HG03342 (cell line): ENCODE data around the gene INHBC.

Experiments used
- ATAC-seq: cut with Tn5 transposase; IDR thresholded peaks from one replicate; pipeline ENCODE4 v1.9.1; 2021; ENCODE audit warnings: mild to moderate bottlenecking, moderate library complexity; ENCODE audit not compliant: unreplicated experiment

INHBC gene

GRCh38 chr12:57465747-57466505, 31.3 kb downstream of the INHBC start:
- ATAC-seq, result no peak

DNA sequence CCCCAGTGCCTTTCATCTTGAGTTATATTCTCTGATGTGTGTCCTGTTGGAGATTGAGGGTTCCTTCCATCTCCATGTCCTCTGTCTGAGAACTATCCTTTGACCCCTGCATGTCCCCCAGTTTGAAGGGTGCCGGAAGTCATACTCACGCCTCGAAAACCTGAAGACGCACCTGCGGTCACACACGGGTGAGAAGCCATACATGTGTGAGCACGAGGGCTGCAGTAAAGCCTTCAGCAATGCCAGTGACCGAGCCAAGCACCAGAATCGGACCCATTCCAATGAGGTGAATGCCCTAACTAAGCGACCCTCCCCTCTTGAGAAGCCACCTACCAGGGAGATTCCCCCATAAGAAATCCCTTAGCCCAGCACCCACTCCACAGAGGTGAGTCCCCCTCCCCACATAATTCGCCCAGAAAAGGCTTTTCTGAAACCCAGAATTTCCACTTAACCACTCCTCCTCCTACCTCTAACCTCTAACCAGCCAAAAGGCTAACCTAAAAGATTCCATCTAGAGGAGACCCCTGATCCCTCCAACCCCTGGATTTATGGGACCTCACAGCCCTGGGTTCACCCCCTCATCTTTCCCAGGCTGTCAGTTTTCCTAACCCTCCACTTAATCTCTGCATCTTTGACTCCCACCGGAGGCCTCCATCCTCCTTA, 32.8 kb downstream of the INHBC start:
- ATAC-seq, result no peak

DNA sequence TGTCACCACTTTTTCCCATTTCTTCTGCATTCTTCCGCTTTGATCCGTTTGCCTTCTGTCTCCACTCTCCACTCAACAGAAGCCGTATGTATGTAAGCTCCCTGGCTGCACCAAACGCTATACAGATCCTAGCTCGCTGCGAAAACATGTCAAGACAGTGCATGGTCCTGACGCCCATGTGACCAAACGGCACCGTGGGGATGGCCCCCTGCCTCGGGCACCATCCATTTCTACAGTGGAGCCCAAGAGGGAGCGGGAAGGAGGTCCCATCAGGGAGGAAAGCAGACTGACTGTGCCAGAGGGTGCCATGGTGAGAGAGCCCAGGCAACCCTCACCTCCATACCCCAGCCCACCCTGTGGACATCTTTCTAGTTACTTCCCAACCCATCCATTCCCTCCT, 33.3 kb downstream of the INHBC start:
- no peak for ATAC-seq

- no peak for ATAC-seq
These were observed 34.9 kb downstream of the INHBC start for GRCh38 chr12:57469296-57470164.

- ATAC-seq, result no peak
These were observed 35.8 kb downstream of the INHBC start for GRCh38 chr12:57470286-57470969.

- no peak for ATAC-seq
These were observed 36.5 kb downstream of the INHBC start for GRCh38 chr12:57470970-57471656.

DNA sequence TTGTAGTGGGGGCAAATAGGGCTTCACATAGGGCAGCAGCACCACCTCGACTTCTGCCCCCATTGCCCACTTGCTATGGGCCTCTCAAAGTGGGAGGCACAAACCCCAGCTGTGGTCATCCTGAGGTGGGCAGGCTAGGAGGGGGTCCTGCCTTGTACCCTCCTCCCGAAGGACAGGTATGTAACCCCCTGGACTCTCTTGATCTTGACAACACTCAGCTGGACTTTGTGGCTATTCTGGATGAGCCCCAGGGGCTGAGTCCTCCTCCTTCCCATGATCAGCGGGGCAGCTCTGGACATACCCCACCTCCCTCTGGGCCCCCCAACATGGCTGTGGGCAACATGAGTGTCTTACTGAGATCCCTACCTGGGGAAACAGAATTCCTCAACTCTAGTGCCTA, 37.1 kb downstream of the INHBC start:
- ATAC-seq, result no peak

DNA sequence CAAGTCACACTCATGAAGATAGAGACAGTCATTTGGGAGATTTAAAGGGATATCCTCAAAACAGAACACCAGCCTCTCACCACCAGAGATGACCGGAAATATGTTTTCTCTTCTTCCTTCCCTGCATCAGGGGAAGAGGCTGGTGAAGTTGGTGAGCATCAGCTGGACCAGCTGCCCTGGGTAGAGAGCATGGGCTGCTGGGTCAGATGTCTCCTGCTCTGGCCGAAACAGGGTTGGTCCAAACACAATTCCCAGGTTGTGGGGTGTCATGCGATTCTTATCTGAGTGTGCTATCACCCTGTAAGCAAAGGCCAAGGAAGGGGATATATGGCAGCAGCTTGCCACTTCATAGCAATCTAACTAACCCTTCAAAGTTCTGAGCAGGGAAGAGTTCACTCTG, 37.8 kb downstream of the INHBC start:
- ATAC-seq, result no peak

- no peak for ATAC-seq
These were observed 38.8 kb downstream of the INHBC start for GRCh38 chr12:57473392-57473791.

- no peak for ATAC-seq
These were observed 39.3 kb downstream of the INHBC start for GRCh38 chr12:57473886-57474285.

- ATAC-seq, result no peak
These were observed 39.8 kb downstream of the INHBC start for GRCh38 chr12:57474430-57474829.

GRCh38 chr12:57474862-57475261, 40.3 kb downstream of the INHBC start:
- ATAC-seq, result no peak

- ATAC-seq, result no peak
These were observed 40.9 kb downstream of the INHBC start for GRCh38 chr12:57475271-57476161.

DNA sequence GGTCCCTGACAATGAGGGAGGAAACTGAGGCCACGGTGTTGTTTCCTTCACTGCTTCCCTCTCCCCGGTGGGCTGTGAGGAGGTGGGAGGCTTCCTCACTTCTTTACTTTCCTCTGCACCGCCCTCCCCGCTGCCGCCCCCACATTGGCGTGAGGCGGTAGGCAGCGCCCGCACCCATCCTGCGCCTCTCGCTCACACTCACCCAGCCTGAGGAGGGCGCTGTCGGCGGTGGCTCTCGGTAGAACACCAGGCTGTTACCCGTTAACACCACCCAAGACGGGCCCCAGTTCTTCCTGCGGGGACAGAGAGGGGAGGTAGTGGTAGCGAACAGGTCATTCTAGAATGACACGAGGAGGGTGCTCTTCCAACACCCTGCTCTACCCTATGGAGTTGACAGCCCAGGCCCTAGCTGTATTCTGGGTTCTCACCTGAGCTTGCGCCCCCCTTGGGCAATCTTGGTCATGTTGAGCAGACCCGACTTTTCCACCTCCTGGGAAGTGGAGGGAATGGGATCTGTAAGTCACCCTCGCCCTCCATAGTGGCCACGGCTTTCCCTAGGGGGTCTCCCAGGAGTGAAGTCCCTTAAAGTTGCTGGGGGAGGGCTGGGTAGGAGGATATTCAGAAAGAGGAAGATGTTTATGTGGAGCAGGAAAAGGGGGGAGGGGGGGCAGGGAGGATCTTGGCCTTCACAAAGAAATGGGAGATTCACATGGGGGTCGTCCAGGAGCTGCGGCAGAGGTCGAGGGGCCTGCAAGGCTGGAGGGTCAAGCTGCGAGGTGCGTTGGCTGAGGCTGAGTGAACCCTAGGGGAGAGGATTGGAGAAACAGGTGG, 41.8 kb downstream of the INHBC start:
- ATAC-seq, result peak; percentile 48

DNA sequence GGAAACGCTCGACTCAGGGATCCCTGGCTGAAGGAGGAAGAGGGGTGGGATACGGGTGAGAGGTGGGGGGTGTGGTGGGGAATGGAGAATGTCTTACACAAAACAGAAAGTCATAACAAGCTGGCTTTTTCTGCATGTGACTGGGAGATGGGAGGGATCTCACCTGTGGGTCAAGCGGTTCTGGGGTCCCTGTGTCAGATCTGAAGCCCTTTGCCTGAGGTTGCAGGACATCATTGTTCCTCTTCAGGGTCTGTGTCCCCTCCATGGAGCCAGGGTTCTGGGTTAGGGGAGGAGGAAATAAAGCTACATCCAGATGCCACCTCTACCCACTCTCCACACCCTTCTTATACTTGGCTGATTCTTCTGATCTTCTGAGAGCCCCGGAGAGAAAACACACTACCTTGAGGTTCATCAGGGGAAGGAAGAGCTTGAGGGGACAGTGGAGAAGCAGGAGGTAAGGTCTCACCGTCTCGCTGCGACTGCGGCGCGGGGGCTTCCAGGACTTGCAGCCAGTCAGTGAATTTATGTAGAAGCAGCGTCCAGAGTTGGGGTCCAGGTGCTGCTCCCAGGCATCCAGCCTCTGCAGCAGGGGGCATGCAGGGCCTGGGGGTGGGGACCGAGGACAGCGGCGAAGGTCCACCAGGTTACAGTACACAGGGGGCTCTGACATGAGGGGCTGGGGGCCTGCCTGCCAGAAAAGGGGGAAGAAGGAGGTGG, 42.6 kb downstream of the INHBC start:
- ATAC-seq, result no peak

GRCh38 chr12:57477710-57478681, 43.4 kb downstream of the INHBC start:
- ATAC-seq, result peak; percentile 36

- no peak for ATAC-seq
These were observed 44.4 kb downstream of the INHBC start for GRCh38 chr12:57479043-57479375.
